GM12892 (cell line): ENCODE results near the gene DLX1.

Experiments
- POLR2A ChIP-seq: IDR thresholded peaks from 2 replicates; pipeline ENCODE4 v1.6.1; 2011; ENCODE audit warnings: low read depth, low read length, control low read depth
- POLR2AphosphoS5 ChIP-seq: IDR thresholded peaks from 2 replicates; pipeline ENCODE4 v1.6.1; 2011; ENCODE audit warnings: low read depth, low read length, control low read depth
- TAF1 ChIP-seq: IDR thresholded peaks from 2 replicates; pipeline ENCODE4 v1.6.1; 2011; ENCODE audit warnings: low read depth, mild to moderate bottlenecking, control low read depth, low read length, borderline replicate concordance

DNA sequence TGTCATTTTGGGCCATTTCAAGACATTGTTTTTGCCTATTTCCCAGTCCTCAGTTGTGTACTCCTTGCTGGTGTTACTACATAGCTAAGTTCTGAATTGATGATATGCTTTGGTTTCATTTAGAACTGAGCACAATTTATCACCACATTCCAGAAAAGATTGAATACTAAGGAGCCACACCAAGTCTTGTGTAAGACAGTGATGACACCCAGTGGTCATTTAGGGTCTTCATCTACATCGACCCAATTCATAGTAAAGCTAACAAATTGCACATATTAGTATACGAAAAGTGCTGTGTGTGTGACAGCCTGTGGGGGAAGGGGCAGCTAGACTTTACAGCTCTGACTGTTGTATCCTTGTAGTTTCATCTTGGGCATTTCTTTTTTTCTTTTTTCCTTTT, 28.3 kb downstream of the DLX1 start:
- TF ChIP-seq POLR2A (no peak), TAF1 (no peak), POLR2AphosphoS5 (no peak)
